ENCODE measurements around the gene DOCK2. TPM values are rescaled to one million over a fixed set of nuclear protein-coding genes. Genes with fewer than 3 reads are reported as not detected.

The DOCK2 gene
- total and polyA plus RNA-seq, 2 of the 8 experiments (the other 6 are each of a cell fraction or from before 2014, with no cell fraction given) = 3.9 to 5.7 TPM

- no peak overlapping the region for H4K8ac ChIP-seq (ENCODE audit: extremely low read depth, insufficient read depth, low read length)
- no peak overlapping the region for H3K4me3 ChIP-seq (ENCODE audit: extremely low read depth in 1 of 4, insufficient read depth in 2 of 4, low read depth in 3 of 4, low read length in 4 of 4)
- H4K91ac ChIP-seq (replicated peaks; ENCODE audit: insufficient read length, low read length) = no peak overlapping the region
- POLR2A ChIA-PET (ENCODE audit: partially characterized antibody) = no interaction called here
- H3K79me2 ChIP-seq (ENCODE audit: control insufficient read depth in 1 of 2, insufficient read depth in 2 of 2, low read length in 2 of 2) = no peaks in the 10 kb centered on the region
- CTCF ChIA-PET (ENCODE audit: partially characterized antibody) = no interaction called here
- no peak overlapping the region for H2BK12ac ChIP-seq (ENCODE audit: low read depth, low read length)
- FAIRE-seq (no peak), DNase-seq (ENCODE audit: low read depth in 1 of 2, low spot score in 2 of 2) (no peak)
- no peak overlapping the region for H3K4me2 ChIP-seq (ENCODE audit: insufficient read depth in 1 of 2, low read depth in 2 of 2, low read length in 2 of 2)
- H3K36me3 ChIP-seq (ENCODE audit: control insufficient read depth in 2 of 4, insufficient read depth in 4 of 4, low read length in 3 of 4) = no peaks in the 10 kb centered on the region
- H2BK15ac ChIP-seq (ENCODE audit: low read length) = no peak overlapping the region
- no peaks in the 10 kb centered on the region for H3K27me3 ChIP-seq (replicated peaks in 1 of 4; ENCODE audit: control insufficient read depth in 3 of 4, extremely low read depth in 1 of 4, insufficient read depth in 3 of 4, low read length in 3 of 4)
- H3K4ac ChIP-seq (replicated peaks; ENCODE audit: insufficient read length, low read depth, low read length) = no peak overlapping the region
- H2AFZ ChIP-seq (ENCODE audit: low read length) = no peak overlapping the region
- H4K5ac ChIP-seq (ENCODE audit: insufficient read length, low read depth, low read length) = no peak overlapping the region
- H3K4me1 ChIP-seq (replicated peaks in 1 of 4; ENCODE audit: control insufficient read depth in 3 of 4, insufficient read depth in 4 of 4, low read length in 3 of 4) = peaks cover 0 to 10% (median 7%) of the 10 kb centered on the region in 4 experiments; a peak in 5 of 7 replicates
- H3K56ac ChIP-seq (replicated peaks; ENCODE audit: insufficient read length, low read depth, low read length) = no peak overlapping the region
- H3K14ac ChIP-seq (ENCODE audit: insufficient read length) = no peak overlapping the region
- no peak overlapping the region for H3K18ac ChIP-seq (ENCODE audit: extremely low read depth, low read length)
- 83% methylated on average over 6 of the region's 6 CpGs; no CpG with 5 or more reads in 1 of the 2 experiments for WGBS, 2 experiments (ENCODE audit: extremely low coverage in 1 of 2, insufficient coverage in 1 of 2, insufficient read length in 1 of 2, insufficient replicate concordance in 2 of 2, low coverage in 1 of 2, low lambda C conversion rate in 2 of 2, missing lambda C conversion rate in 1 of 2)
- H2BK20ac ChIP-seq (ENCODE audit: low read length) = no peak overlapping the region
- H2BK5ac ChIP-seq (ENCODE audit: low read depth, low read length) = no peak overlapping the region
- TF ChIP-seq CTCF (IDR thresholded peaks at IDR 0.05; ENCODE audit: control extremely low read depth in 1 of 3, insufficient read depth in 1 of 3, low read depth in 1 of 3, low read length in 3 of 3) (no peak), SAP30 (IDR thresholded peaks at IDR 0.05; ENCODE audit: insufficient read depth, insufficient replicate concordance, low read length) (no peak)
- H3K23ac ChIP-seq (ENCODE audit: insufficient read length) = no peak overlapping the region
- H3K9me3 ChIP-seq (ENCODE audit: insufficient read depth in 2 of 2, low read depth in 1 of 2, low read length in 1 of 2) = no peaks in the 10 kb centered on the region
- no peak overlapping the region for H3K9ac ChIP-seq (replicated peaks in 1 of 4; ENCODE audit: extremely low read depth in 1 of 4, low read depth in 3 of 4, low read length in 3 of 4)
- H2BK120ac ChIP-seq (replicated peaks; ENCODE audit: low read depth, low read length) = no peak overlapping the region
- no peaks in the 10 kb centered on the region for H3K23me2 ChIP-seq (ENCODE audit: low read depth, low read length)
- H3K27ac ChIP-seq (ENCODE audit: low read depth, low read length) = no peak overlapping the region
- no peaks in the 10 kb centered on the region for H3K79me1 ChIP-seq (ENCODE audit: low read depth, low read length)
- no peak overlapping the region for H2AK5ac ChIP-seq (ENCODE audit: low read depth, low read length)
- H4K20me1 ChIP-seq (replicated peaks in 1 of 2; ENCODE audit: control insufficient read depth in 1 of 2, insufficient read depth in 2 of 2, low read length in 2 of 2) = peaks cover 0 to 2% of the 10 kb centered on the region in 2 experiments
Measured at GRCh38 chr5:169772688-169773087, 135.6 kb downstream of the DOCK2 start.
